ENCODE results near the gene TSSC4. TPM values are rescaled to one million over a fixed set of nuclear protein-coding genes. Genes with fewer than 3 reads are reported as not detected.

Gene TSSC4
- total RNA-seq, 2 experiments from 2014 or later: 36.2 to 38.9 TPM

GRCh38 chr11:2397005-2397404 is 3.5 kb upstream of the TSSC4 start:
- CTCF ChIA-PET: no interaction called here
- Mint-ChIP-seq H3K27me3 (no peaks in the 10 kb centered on the region), H3K4me1 (ENCODE audit: low read depth) (peaks cover 6% of the 10 kb centered on the region), H3K9me3 (no peaks in the 10 kb centered on the region), H3K27ac (no peak overlapping the region), H3K4me3 (no peak overlapping the region), H3K36me3 (ENCODE audit: low read depth) (peaks cover 5% of the 10 kb centered on the region)
- TF ChIP-seq CTCF (IDR thresholded peaks at IDR 0.05): no peak
- POLR2A ChIA-PET: no interaction called here
- intact Hi-C loops (cut with micrococcal nuclease): no loop called here
- ATAC-seq (no peak), DNase-seq (no peak)

- DNase-seq (no peak), ATAC-seq (no peak)
- Mint-ChIP-seq H3K4me1 (ENCODE audit: low read depth) (peaks cover 12% of the 10 kb centered on the region), H3K27me3 (no peaks in the 10 kb centered on the region), H3K9me3 (no peaks in the 10 kb centered on the region), H3K27ac (peak overlapping the region; percentile 85), H3K36me3 (ENCODE audit: low read depth) (peaks cover 5% of the 10 kb centered on the region), H3K4me3 (peak overlapping the region; percentile 84)
- ChIA-PET CTCF (interaction anchor here (0.8 to 7.4 kb wide), 6 partner anchors 11 to 205 kb away, joined by 3 to 62 read pairs (median 14); partner anchors contain the start of gene CD81), POLR2A (interaction anchor here (0.7 to 2.6 kb wide), 4 partner anchors 21 to 171 kb away, joined by 3 to 8 read pairs (median 5); partner anchors contain the start of gene CD81)
- TF ChIP-seq CTCF (IDR thresholded peaks at IDR 0.05): no peak
- intact Hi-C loops (cut with micrococcal nuclease): no loop called here
These were observed 1.7 kb upstream of the TSSC4 start for GRCh38 chr11:2398664-2399355.

- Mint-ChIP-seq H3K4me3 (peak overlapping the region; percentile 84), H3K27ac (peak overlapping the region; percentile 85), H3K4me1 (ENCODE audit: low read depth) (peaks cover 12% of the 10 kb centered on the region), H3K36me3 (ENCODE audit: low read depth) (peaks cover 5% of the 10 kb centered on the region), H3K27me3 (no peaks in the 10 kb centered on the region), H3K9me3 (no peaks in the 10 kb centered on the region)
- intact Hi-C loops (cut with micrococcal nuclease): loop anchor here (5.0 kb wide), 1 partner anchor 92 kb away; no protein-coding TSS in a partner anchor
- DNase-seq (peak; percentile 36), ATAC-seq (no peak)
- ChIA-PET CTCF (interaction anchor here (0.8 to 7.4 kb wide), 10 partner anchors 12 to 213 kb away, joined by 3 to 62 read pairs (median 6); partner anchors contain the start of gene CD81), POLR2A (interaction anchor here (0.6 to 2.6 kb wide), 8 partner anchors 13 to 100 kb away, joined by 3 to 8 read pairs (median 4); partner anchors contain the start of genes C11orf21, CD81 and TSPAN32)
- no peak for TF ChIP-seq CTCF (IDR thresholded peaks at IDR 0.05)
These were observed 972 bp upstream of the TSSC4 start for GRCh38 chr11:2399488-2400068.

- DNase-seq: no peak
- Mint-ChIP-seq H3K4me3 (peak overlapping the region; percentile 84), H3K27me3 (no peaks in the 10 kb centered on the region), H3K36me3 (ENCODE audit: low read depth) (peaks cover 4% of the 10 kb centered on the region), H3K4me1 (ENCODE audit: low read depth) (peaks cover 12% of the 10 kb centered on the region), H3K27ac (peak overlapping the region; percentile 85), H3K9me3 (no peaks in the 10 kb centered on the region)
- TF ChIP-seq CTCF (IDR thresholded peaks at IDR 0.05): no peak
- no peak for ATAC-seq
- ChIA-PET CTCF (interaction anchor here (0.9 to 7.4 kb wide), 15 partner anchors 13 to 487 kb away, joined by 3 to 62 read pairs (median 5); partner anchors contain the start of gene CD81), POLR2A (interaction anchor here (0.6 to 2.6 kb wide), 8 partner anchors 9 to 564 kb away, joined by 3 to 8 read pairs (median 4); partner anchors contain the start of genes C11orf21, CD81 and TSPAN32)
- intact Hi-C loops (cut with micrococcal nuclease): loop anchor here (5.0 kb wide), 1 partner anchor 94 kb away; no protein-coding TSS in a partner anchor
These were observed 349 bp downstream of the TSSC4 start for GRCh38 chr11:2400762-2401435.

Measured in activated CD8-positive, alpha-beta T cell treated with anti-CD3 and anti-CD28 coated beads for 36 hours (primary cell).